OCI-LY3 (cell line): ENCODE data around the gene HOXB3.

Experiments used
- H2AFZ ChIP-seq: fragments of 200-600, 300-600 bp; shearing (Covaris generic); 2 replicates; pipeline ENCODE4 v1.6.0; 2014; ENCODE audit warnings: antibody characterized with exemption, low read depth, low read length
- H3K27ac ChIP-seq: fragments of 200-600, 300-600 bp; sonication (generic); 2 replicates; pipeline ENCODE4 v1.5.1; 2014; ENCODE audit warnings: mild to moderate bottlenecking, low read length, moderate library complexity, mixed read lengths
- H3K27me3 ChIP-seq: fragments of 200-600, 300-600 bp; sonication (generic); 2 replicates; pipeline ENCODE4 v1.6.1; 2014; ENCODE audit warnings: low read depth, low read length, mixed read lengths
- H3K36me3 ChIP-seq: fragments of 200-600, 300-600 bp; sonication (generic); replicated peaks from 2 replicates; pipeline ENCODE3; 2014; ENCODE audit warnings: low read depth, low read length, mixed read lengths
- H3K4me1 ChIP-seq: fragments of 300-600, 200-600 bp; sonication (generic); 2 replicates; pipeline ENCODE4 v1.6.1; 2014; ENCODE audit warnings: low read length, mixed read lengths
- H3K4me2 ChIP-seq: fragments of 200-600, 300-600 bp; sonication (generic); 2 replicates; pipeline ENCODE4 v1.6.1; 2014; ENCODE audit warnings: low read length, mixed read lengths
- H3K4me3 ChIP-seq: fragments of 300-600, 200-600 bp; sonication (generic); 2 replicates; pipeline ENCODE4 v1.5.1; 2014; ENCODE audit warnings: antibody characterized with exemption, mild to moderate bottlenecking, low read length, moderate library complexity
- H3K79me2 ChIP-seq: fragments of 300-600, 200-600 bp; shearing (Covaris generic); 2 replicates; pipeline ENCODE4 v1.6.1; 2014; ENCODE audit warnings: mild to moderate bottlenecking, low read length, mixed read lengths
- H3K9ac ChIP-seq: fragments of 300-600, 200-600 bp; shearing (Covaris generic); 2 replicates; pipeline ENCODE4 v1.6.0; 2014; ENCODE audit warnings: mild to moderate bottlenecking, low read length, moderate library complexity
- H3K9me3 ChIP-seq: fragments of 200-600, 300-600 bp; shearing (Covaris generic); 2 replicates; pipeline ENCODE4 v1.6.1; 2014; ENCODE audit warnings: low read length, mixed read lengths; ENCODE audit not compliant: insufficient read depth
- H4K20me1 ChIP-seq: fragments of 200-600, 300-600 bp; sonication (generic); 2 replicates; pipeline ENCODE4 v1.6.1; 2016; ENCODE audit warnings: low read length, mixed read lengths; ENCODE audit not compliant: insufficient read depth
- EZH2phosphoT487 ChIP-seq: fragments of 200-600 bp; shearing (Covaris generic); IDR thresholded peaks from 2 replicates; pipeline ENCODE4 v1.6.1; 2018; ENCODE audit warnings: antibody characterized with exemption, mixed run types, low read depth
- TF ChIP-seq, protein P1 (sequence below): fragments of 200-600, 300-600 bp; sonication (generic); IDR thresholded peaks from 2 replicates; pipeline ENCODE4 v1.5.1; 2014; ENCODE audit warnings: antibody characterized with exemption, low read length, low read depth

The HOXB3 gene

DNA sequence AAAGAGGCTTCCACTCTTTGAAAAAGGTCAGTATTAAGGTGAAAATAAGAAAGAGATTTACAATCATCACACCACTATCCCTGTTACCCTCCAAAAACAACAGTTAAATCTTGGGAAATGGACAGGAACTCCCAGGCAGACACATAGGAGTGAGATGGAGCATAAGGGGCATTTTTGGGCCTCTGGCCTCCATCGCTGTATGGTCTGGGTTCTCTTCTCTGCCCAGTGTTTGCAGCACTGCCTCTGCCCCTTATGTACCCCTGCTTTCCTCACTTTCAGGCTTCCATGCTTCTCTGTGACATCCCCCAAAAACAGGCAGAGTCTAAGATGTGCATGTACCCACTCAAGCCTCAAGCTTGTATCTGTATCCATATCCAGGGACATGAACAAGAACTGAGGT, 44.5 kb downstream of the HOXB3 start:
- no peaks in the 10 kb centered on the region for H3K9me3 ChIP-seq
- peaks cover 17% of the 10 kb centered on the region for H3K36me3 ChIP-seq
- H3K9ac ChIP-seq, result no peak overlapping the region
- TF ChIP-seq EZH2phosphoT487, result no peak
- TF ChIP-seq, protein P1, sequence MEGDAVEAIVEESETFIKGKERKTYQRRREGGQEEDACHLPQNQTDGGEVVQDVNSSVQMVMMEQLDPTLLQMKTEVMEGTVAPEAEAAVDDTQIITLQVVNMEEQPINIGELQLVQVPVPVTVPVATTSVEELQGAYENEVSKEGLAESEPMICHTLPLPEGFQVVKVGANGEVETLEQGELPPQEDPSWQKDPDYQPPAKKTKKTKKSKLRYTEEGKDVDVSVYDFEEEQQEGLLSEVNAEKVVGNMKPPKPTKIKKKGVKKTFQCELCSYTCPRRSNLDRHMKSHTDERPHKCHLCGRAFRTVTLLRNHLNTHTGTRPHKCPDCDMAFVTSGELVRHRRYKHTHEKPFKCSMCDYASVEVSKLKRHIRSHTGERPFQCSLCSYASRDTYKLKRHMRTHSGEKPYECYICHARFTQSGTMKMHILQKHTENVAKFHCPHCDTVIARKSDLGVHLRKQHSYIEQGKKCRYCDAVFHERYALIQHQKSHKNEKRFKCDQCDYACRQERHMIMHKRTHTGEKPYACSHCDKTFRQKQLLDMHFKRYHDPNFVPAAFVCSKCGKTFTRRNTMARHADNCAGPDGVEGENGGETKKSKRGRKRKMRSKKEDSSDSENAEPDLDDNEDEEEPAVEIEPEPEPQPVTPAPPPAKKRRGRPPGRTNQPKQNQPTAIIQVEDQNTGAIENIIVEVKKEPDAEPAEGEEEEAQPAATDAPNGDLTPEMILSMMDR, result no peak
- H3K79me2 ChIP-seq, result peaks cover 46% of the 10 kb centered on the region
- H3K27me3 ChIP-seq, result no peaks in the 10 kb centered on the region
- peaks cover 19% of the 10 kb centered on the region for H3K4me1 ChIP-seq
- no peaks in the 10 kb centered on the region for H4K20me1 ChIP-seq
- H3K27ac ChIP-seq, result no peak overlapping the region
- H2AFZ ChIP-seq, result no peak overlapping the region
- H3K4me2 ChIP-seq, result peak overlapping the region; percentile 69
- no peak overlapping the region for H3K4me3 ChIP-seq

DNA sequence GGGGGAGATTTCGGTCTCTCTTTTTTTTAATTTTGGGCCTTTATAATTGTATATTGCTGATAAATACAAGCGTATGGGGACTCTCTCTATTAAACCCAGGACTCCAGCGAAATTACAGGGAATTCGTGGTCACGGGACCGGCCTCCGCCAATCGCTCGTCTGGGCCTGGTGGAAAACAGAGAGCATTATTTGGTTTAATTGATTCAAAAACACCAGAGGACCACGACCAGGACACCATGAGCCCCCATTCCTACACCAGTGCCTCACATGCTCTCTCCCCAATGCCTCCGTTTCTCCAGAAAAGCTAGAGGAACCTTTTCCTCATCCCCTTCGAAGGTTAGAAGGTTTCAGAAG, 45.0 kb downstream of the HOXB3 start, which contains the start of gene HOXB2:
TSS of gene HOXB2 (minus strand) at position 88 of the 354 bp plus-strand sequence. CDS start 198 bp downstream, outside the sequence.
- Histone ChIP-seq H3K79me2 (peaks cover 45% of the 10 kb centered on the region), H3K27ac (peak within 1 kb of the TSS; percentile 88), H3K36me3 (peaks cover 12% of the 10 kb centered on the region), H4K20me1 (no peaks in the 10 kb centered on the region), H3K4me3 (peak within 1 kb of the TSS; percentile 90), H3K4me2 (peak within 1 kb of the TSS; percentile 69), H3K9ac (peak within 1 kb of the TSS; percentile 98), H3K4me1 (peaks cover 19% of the 10 kb centered on the region), H3K27me3 (no peaks in the 10 kb centered on the region), H2AFZ (no peak within 1 kb of the TSS), H3K9me3 (no peaks in the 10 kb centered on the region)
- no peak for TF ChIP-seq EZH2phosphoT487
- TF ChIP-seq, protein P1, result no peak

DNA sequence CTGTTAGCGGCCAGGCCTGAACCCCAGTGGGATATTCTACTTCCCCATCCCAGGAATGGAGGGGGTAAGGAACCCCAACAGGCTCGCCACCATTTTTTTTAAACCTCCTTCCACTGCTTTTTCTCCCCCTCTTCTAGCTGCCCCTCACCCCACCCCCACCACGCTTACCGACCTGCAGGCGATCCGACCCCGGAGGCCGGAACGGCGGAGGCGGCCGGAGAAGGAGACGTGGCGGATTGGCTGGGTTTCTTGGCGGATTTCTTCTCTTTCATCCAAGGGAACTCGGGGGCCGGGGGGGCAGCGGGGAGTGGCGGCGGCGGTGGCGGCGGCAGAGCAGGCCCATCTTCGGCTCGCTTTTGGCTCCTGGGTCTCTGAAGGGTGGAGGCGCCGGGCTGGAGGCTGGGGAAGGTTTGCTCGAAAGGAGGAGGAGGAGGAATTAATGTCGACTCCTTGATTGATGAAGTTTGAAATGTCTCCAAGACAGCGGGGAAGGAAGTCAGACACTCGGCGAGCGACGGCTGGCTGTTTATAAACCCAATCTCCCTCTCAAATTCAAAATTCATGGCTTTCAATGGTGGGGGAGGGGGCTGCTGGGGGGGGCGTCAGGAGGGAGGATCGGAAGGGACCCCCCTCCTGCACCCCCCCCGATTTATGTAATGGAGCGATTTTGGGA, 45.6 kb downstream of the HOXB3 start:
- Histone ChIP-seq H3K4me2 (peak overlapping the region; percentile 69), H3K4me1 (peaks cover 19% of the 10 kb centered on the region), H4K20me1 (no peaks in the 10 kb centered on the region), H3K79me2 (peaks cover 42% of the 10 kb centered on the region), H3K9ac (peak overlapping the region; percentile 98), H3K27ac (peak overlapping the region; percentile 88), H3K36me3 (peaks cover 7% of the 10 kb centered on the region), H3K27me3 (no peaks in the 10 kb centered on the region), H2AFZ (no peak overlapping the region), H3K4me3 (peak overlapping the region; percentile 90), H3K9me3 (no peaks in the 10 kb centered on the region)
- TF ChIP-seq EZH2phosphoT487, result no peak
- TF ChIP-seq, protein P1, result no peak

DNA sequence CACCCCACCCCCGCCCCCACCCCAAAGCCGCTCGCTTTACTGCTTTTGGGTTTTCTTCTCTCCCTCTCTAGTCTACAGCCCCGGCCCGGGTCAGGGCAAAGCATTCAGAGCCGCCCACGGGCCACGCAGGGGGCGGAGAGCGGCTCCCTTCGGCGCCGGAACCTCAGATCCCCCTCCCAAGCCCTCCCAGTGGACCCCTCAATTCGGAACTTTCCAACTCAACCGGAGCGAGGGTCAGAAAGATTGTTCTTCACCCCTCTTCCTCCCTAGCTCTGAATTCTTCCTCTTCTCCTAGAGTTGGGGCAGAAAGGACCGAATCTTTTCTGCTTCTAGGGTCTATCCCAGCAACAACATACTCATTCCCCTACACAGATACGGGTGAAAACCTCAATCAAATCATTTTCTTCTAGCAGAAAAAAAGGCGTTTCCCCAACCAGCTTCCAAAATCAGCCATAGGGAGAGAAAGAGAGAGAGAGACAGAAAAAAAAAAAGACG, 46.1 kb downstream of the HOXB3 start:
- no peak for TF ChIP-seq EZH2phosphoT487
- TF ChIP-seq, protein P1, result no peak
- H4K20me1 ChIP-seq, result no peaks in the 10 kb centered on the region
- peaks cover 7% of the 10 kb centered on the region for H3K36me3 ChIP-seq
- peak overlapping the region; percentile 98 for H3K9ac ChIP-seq
- no peaks in the 10 kb centered on the region for H3K27me3 ChIP-seq
- H3K79me2 ChIP-seq, result peaks cover 42% of the 10 kb centered on the region
- peak overlapping the region; percentile 69 for H3K4me2 ChIP-seq
- H2AFZ ChIP-seq, result no peak overlapping the region
- H3K27ac ChIP-seq, result peak overlapping the region; percentile 88
- no peaks in the 10 kb centered on the region for H3K9me3 ChIP-seq
- H3K4me1 ChIP-seq, result peaks cover 19% of the 10 kb centered on the region
- H3K4me3 ChIP-seq, result peak overlapping the region; percentile 90
